Sigmoid colon (tissue), 7 donors: Measurements from ENCODE around the gene CRISPLD2. TPM values are rescaled to one million over a fixed set of nuclear protein-coding genes. Genes with fewer than 3 reads are reported as not detected.
A peak's percentile ranks its signal among the peaks of the same experiment; 100 is the strongest.

ENCODE experiments used
- DNase-seq: peaks from one replicate; pipeline ENCODE4 v3.0.0-alpha.2; 2019
- H3K27ac ChIP-seq, 4 donors: fragments of 200-600 bp; sonication (generic); one replicate each; pipeline ENCODE4 v1.5.1; 2016 to 2019; ENCODE audit warnings: mild to moderate bottlenecking in 1 of 4
- H3K27me3 ChIP-seq, 3 donors: fragments of 200-600 bp; sonication (generic); one replicate each; pipeline ENCODE4 v1.5.1; 2019; ENCODE audit warnings: mild to moderate bottlenecking in 1 of 3
- H3K36me3 ChIP-seq, 4 donors: fragments of 200-600 bp; sonication (generic); one replicate each; pipeline ENCODE4 v1.5.1; 2016 to 2019
- H3K4me1 ChIP-seq, 4 donors: fragments of 200-600 bp; sonication (generic); one replicate each; pipeline ENCODE4 v1.5.1; 2017 to 2019
- H3K4me3 ChIP-seq, 4 donors: fragments of 200-600 bp; sonication (generic); one replicate each; pipeline ENCODE4 v1.5.1; 2017 to 2019; ENCODE audit warnings: mild to moderate bottlenecking in 2 of 4, moderate library complexity in 1 of 4
- H3K9me3 ChIP-seq, 4 donors: fragments of 200-600 bp in 3 of 4; sonication (generic) in 3 of 4; one replicate each; pipeline versions ENCODE4 v1.5.1 to v1.6.1; 2013 to 2019
- CTCF ChIP-seq, 4 experiments: fragments of 450-650 bp in 3 of 4; fragments of 200-600 bp in 1 of 4; IDR thresholded peaks; one replicate each; pipeline ENCODE4 v1.5.1; 2016 to 2019; ENCODE audit warnings: antibody characterized with exemption in 4 of 4, mild to moderate bottlenecking in 3 of 4, moderate library complexity in 2 of 4
- EP300 ChIP-seq, 4 donors: sonication (generic); formaldehyde crosslinking; IDR thresholded peaks; one replicate each; pipeline ENCODE4 v1.6.1; 2017; ENCODE audit warnings: antibody characterized with exemption in 4 of 4
- POLR2A ChIP-seq, 2 donors: fragments of 450-650 bp; IDR thresholded peaks; one replicate each; pipeline ENCODE4 v1.6.1; 2016; ENCODE audit warnings: antibody characterized with exemption in 2 of 2, mild to moderate bottlenecking in 2 of 2, moderate library complexity in 2 of 2
- POLR2AphosphoS5 ChIP-seq, 4 donors: sonication (generic); formaldehyde crosslinking; IDR thresholded peaks; one replicate each; pipeline ENCODE4 v1.6.1; 2017; ENCODE audit warnings: antibody characterized with exemption in 4 of 4
- WGBS, 2 donors: extraction: QIAGEN DNeasy Blood & Tissue Kit; methylation state at CpG; one replicate each; pipeline ENCODE4 v1.1.7; 2013; 5-methylcytosine and 5-hydroxymethylcytosine counted together
- intact Hi-C: fragments of 100-400 bp; cut with DNase I; formaldehyde crosslinking; loops from one replicate; pipeline ENCODE4 v1.15.1; 2023
- polyA plus RNA-seq, 3 donors: library from polyadenylated mRNA; stranded (reverse); fragments of 200-250 nt; gene quantifications; one replicate each; pipeline ENCODE4 v1.2.3, GENCODE V29; 2013
- total RNA-seq, 4 donors: library from RNA; depleted of rRNA; stranded (reverse); fragments of >200 nt; gene quantifications; one replicate each; pipeline ENCODE4 v1.1.0, GENCODE V29; 2016
- donor health status: healthy with polysubstance abuse.
- donor health status: Bipolar disorder and iron deficiency.
- donor health status: healthy.

CRISPLD2 gene
- total and polyA plus RNA-seq, 7 donors, result 3.0 to 545 (median 140) TPM

GRCh38 chr16:84833144-84833500, 13.3 kb downstream of the CRISPLD2 start:
- intact Hi-C loops, result no loop called here
- 83 to 86% methylated on average over 11 of the region's 11 CpGs for WGBS, 2 donors
- Histone ChIP-seq H3K27ac (peak overlapping the region; percentile 96 to 100 (median 98)), H3K4me1 (peaks cover 0 to 96% (median 95%) of the 10 kb centered on the region in 4 donors), H3K9me3 (no peaks in the 10 kb centered on the region), H3K36me3 (peaks cover 0 to 26% (median 3%) of the 10 kb centered on the region in 4 donors), H3K27me3 (no peaks in the 10 kb centered on the region), H3K4me3 (peak overlapping the region in 3 of 4 donors; percentile 14 to 18 (median 16))
- no peak for TF ChIP-seq CTCF (IDR thresholded peaks at IDR 0.05)
- TF ChIP-seq POLR2A (IDR thresholded peaks at IDR 0.05), result no peak
- peak in 1 of 4 donors; percentile 3 for TF ChIP-seq EP300 (IDR thresholded peaks at IDR 0.05)
- peak; percentile 78 for DNase-seq

GRCh38 chr16:84833542-84834402, 14.0 kb downstream of the CRISPLD2 start:
- TF ChIP-seq POLR2AphosphoS5 (IDR thresholded peaks at IDR 0.05), result peak; percentile 8 to 47 (median 31)
- no peak for TF ChIP-seq EP300 (IDR thresholded peaks at IDR 0.05)
- Histone ChIP-seq H3K4me3 (no peak overlapping the region), H3K36me3 (peaks cover 4 to 32% (median 9%) of the 10 kb centered on the region in 4 donors), H3K9me3 (no peaks in the 10 kb centered on the region), H3K27me3 (no peaks in the 10 kb centered on the region), H3K27ac (peak overlapping the region; percentile 96 to 100 (median 98)), H3K4me1 (peaks cover 0 to 96% (median 94%) of the 10 kb centered on the region in 4 donors)
- 83 to 88% methylated on average over 34 of the region's 34 CpGs for whole genome bisulfite sequencing, 2 donors
- intact Hi-C loops, result loop anchor here (2.0 kb wide), 1 partner anchor 39 kb away; no protein-coding TSS in a partner anchor
- peak; percentile 86 for DNase-seq

GRCh38 chr16:84834403-84834772, 14.6 kb downstream of the CRISPLD2 start:
- DNase-seq, result no peak
- no peaks in the 10 kb centered on the region for H3K27me3 ChIP-seq
- H3K27ac ChIP-seq, result peak overlapping the region; percentile 96 to 100 (median 98)
- WGBS, 2 donors, result 84 to 91% methylated on average over 6 of the region's 6 CpGs
- H3K9me3 ChIP-seq, result no peaks in the 10 kb centered on the region
- intact Hi-C loops, result loop anchor here (2.0 kb wide), 1 partner anchor 40 kb away; no protein-coding TSS in a partner anchor
- peaks cover 0 to 96% (median 96%) of the 10 kb centered on the region in 4 donors for H3K4me1 ChIP-seq
- H3K4me3 ChIP-seq, result no peak overlapping the region
- peaks cover 10 to 37% (median 14%) of the 10 kb centered on the region in 4 donors for H3K36me3 ChIP-seq
- TF ChIP-seq EP300 (IDR thresholded peaks at IDR 0.05) (peak; percentile 37 to 75 (median 45)), POLR2AphosphoS5 (IDR thresholded peaks at IDR 0.05) (peak in 2 of 4 donors; percentile 58 to 63), POLR2A (IDR thresholded peaks at IDR 0.05) (no peak)

GRCh38 chr16:84836234-84836647, 16.5 kb downstream of the CRISPLD2 start:
- peak; percentile 98 for DNase-seq
- peaks cover 0 to 88% (median 82%) of the 10 kb centered on the region in 4 donors for H3K4me1 ChIP-seq
- H3K27ac ChIP-seq, result peak overlapping the region; percentile 96 to 100 (median 98)
- WGBS, 2 donors, result 39 to 76% methylated on average over 16 of the region's 16 CpGs
- H3K9me3 ChIP-seq, result no peaks in the 10 kb centered on the region
- no peak overlapping the region for H3K4me3 ChIP-seq
- peak; percentile 99 to 100 (median 99) for TF ChIP-seq EP300 (IDR thresholded peaks at IDR 0.05)
- peak; percentile 85 to 92 (median 88) for TF ChIP-seq POLR2AphosphoS5 (IDR thresholded peaks at IDR 0.05)
- peak in 1 of 2 donors; percentile 11 for TF ChIP-seq POLR2A (IDR thresholded peaks at IDR 0.05)
- TF ChIP-seq CTCF (IDR thresholded peaks at IDR 0.05), result no peak
- intact Hi-C loops, result no loop called here
- H3K27me3 ChIP-seq, result no peaks in the 10 kb centered on the region
- peaks cover 18 to 45% (median 25%) of the 10 kb centered on the region in 4 donors for H3K36me3 ChIP-seq

GRCh38 chr16:84836967-84837366, 17.2 kb downstream of the CRISPLD2 start:
- no peaks in the 10 kb centered on the region for H3K9me3 ChIP-seq
- 92% methylated on average over 12 of the region's 12 CpGs for WGBS, 2 donors
- no peaks in the 10 kb centered on the region for H3K27me3 ChIP-seq
- TF ChIP-seq POLR2AphosphoS5 (IDR thresholded peaks at IDR 0.05) (peak; percentile 53 to 73 (median 60)), CTCF (IDR thresholded peaks at IDR 0.05) (no peak)
- intact Hi-C loops, result no loop called here
- H3K4me3 ChIP-seq, result no peak overlapping the region
- peaks cover 0 to 88% (median 82%) of the 10 kb centered on the region in 4 donors for H3K4me1 ChIP-seq
- H3K36me3 ChIP-seq, result peaks cover 18 to 40% (median 23%) of the 10 kb centered on the region in 4 donors
- no peak for DNase-seq
- H3K27ac ChIP-seq, result peak overlapping the region; percentile 96 to 100 (median 98)
